Uterus (tissue), 4 donors: Measurements from ENCODE around the gene MIS18A. TPM values are rescaled to one million over a fixed set of nuclear protein-coding genes. Genes with fewer than 3 reads are reported as not detected.
"Not testable (repeated sequence)": the region's sequence is repeated elsewhere in the genome, so short reads cannot be mapped to it uniquely, and the experiment has no call there.

Source experiments
- DNase-seq, 2 donors: peaks; one replicate each; pipeline ENCODE4 v3.0.0-alpha.2; 2019 to 2020
- H3K27ac ChIP-seq, 2 donors: fragments of 200-600 bp; sonication (generic); 1 replicate in 1 of 2; 2 replicates in 1 of 2; pipeline ENCODE4 v1.5.1; 2016 to 2018
- H3K27me3 ChIP-seq, 2 donors: fragments of 200-600 bp; sonication (generic); one replicate each; pipeline ENCODE4 v1.5.1; 2018 to 2019; ENCODE audit warnings: control low read depth in 1 of 2
- H3K36me3 ChIP-seq, 2 donors: fragments of 200-600 bp; sonication (generic); one replicate each; pipeline ENCODE4 v1.5.1; 2019; ENCODE audit warnings: control low read depth in 1 of 2
- H3K4me1 ChIP-seq, 2 donors: fragments of 200-600 bp; sonication (generic); one replicate each; pipeline ENCODE4 v1.5.1; 2018 to 2019; ENCODE audit warnings: control low read depth in 1 of 2
- H3K4me3 ChIP-seq, 2 donors: fragments of 200-600 bp; sonication (generic); 1 replicate in 1 of 2; 2 replicates in 1 of 2; pipeline ENCODE4 v1.5.1; 2018 to 2019; ENCODE audit warnings: mild to moderate bottlenecking in 1 of 2
- H3K9me3 ChIP-seq, 2 donors: fragments of 200-600 bp; sonication (generic); one replicate each; pipeline ENCODE4 v1.5.1; 2019; ENCODE audit warnings: control low read depth in 1 of 2
- POLR2A ChIP-seq, 2 donors: fragments of 450-650 bp; IDR thresholded peaks; one replicate each; pipeline ENCODE4 v1.6.1; 2016; ENCODE audit warnings: antibody characterized with exemption in 2 of 2, mild to moderate bottlenecking in 1 of 2, moderate library complexity in 1 of 2
- intact Hi-C: fragments of 100-400 bp; cut with DNase I; formaldehyde crosslinking; loops from one replicate; pipeline ENCODE4 v1.15.1; 2023; ENCODE audit warnings: low total_unique reads
- total RNA-seq, 4 donors: library from RNA; depleted of rRNA in 3 of 4; stranded (reverse); fragments of >200 nt in 3 of 4; gene quantifications; one replicate each; pipeline versions ENCODE4 v1.1.0 to v1.2.4, GENCODE V29; 2014 to 2023
- TF ChIP-seq, protein P1 (sequence below), 4 experiments: fragments of 200-600 bp in 2 of 4; fragments of 450-650 bp in 2 of 4; sonication (generic) in 2 of 4; IDR thresholded peaks; one replicate each; pipeline ENCODE4 v1.5.1; 2016 to 2019; ENCODE audit warnings: antibody characterized with exemption in 4 of 4, mild to moderate bottlenecking in 2 of 4, moderate library complexity in 1 of 4
- donor health status: DM: yes; HTN: yes; CAD: no.

The MIS18A gene
- total RNA-seq, 4 donors from 2014 or later = 2.4 to 25.6 (median 12.2) TPM

DNA sequence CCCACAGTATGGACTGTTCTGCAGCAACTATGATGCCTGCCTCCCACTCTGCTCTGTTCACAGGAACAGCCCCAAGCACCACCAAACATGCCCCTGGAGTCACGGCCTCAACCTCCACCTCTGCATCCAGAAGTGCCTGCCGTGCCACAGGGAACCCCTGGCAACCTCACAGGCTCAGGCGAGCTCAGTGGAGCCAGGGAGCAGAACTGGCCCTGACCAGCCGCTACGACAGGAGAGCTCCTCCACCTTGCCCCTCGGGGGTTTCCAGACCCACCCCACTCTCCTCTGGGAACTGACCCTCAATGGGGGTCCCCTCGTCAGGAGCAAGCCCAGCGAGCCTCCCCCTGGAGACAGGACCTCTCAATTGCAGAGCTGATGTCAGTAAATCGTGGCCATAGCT lies 32.8 kb upstream of the MIS18A start:
- no peak overlapping the region for H3K4me3 ChIP-seq
- intact Hi-C loops = no loop called here
- H3K4me1 ChIP-seq = no peaks in the 10 kb centered on the region
- no peaks in the 10 kb centered on the region for H3K27me3 ChIP-seq
- no peaks in the 10 kb centered on the region for H3K36me3 ChIP-seq
- H3K27ac ChIP-seq = no peak overlapping the region
- no peaks in the 10 kb centered on the region for H3K9me3 ChIP-seq
- TF ChIP-seq POLR2A (IDR thresholded peaks at IDR 0.05) = no peak
- TF ChIP-seq, protein P1, sequence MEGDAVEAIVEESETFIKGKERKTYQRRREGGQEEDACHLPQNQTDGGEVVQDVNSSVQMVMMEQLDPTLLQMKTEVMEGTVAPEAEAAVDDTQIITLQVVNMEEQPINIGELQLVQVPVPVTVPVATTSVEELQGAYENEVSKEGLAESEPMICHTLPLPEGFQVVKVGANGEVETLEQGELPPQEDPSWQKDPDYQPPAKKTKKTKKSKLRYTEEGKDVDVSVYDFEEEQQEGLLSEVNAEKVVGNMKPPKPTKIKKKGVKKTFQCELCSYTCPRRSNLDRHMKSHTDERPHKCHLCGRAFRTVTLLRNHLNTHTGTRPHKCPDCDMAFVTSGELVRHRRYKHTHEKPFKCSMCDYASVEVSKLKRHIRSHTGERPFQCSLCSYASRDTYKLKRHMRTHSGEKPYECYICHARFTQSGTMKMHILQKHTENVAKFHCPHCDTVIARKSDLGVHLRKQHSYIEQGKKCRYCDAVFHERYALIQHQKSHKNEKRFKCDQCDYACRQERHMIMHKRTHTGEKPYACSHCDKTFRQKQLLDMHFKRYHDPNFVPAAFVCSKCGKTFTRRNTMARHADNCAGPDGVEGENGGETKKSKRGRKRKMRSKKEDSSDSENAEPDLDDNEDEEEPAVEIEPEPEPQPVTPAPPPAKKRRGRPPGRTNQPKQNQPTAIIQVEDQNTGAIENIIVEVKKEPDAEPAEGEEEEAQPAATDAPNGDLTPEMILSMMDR (IDR thresholded peaks at IDR 0.05) = no peak
- no peak for DNase-seq

DNA sequence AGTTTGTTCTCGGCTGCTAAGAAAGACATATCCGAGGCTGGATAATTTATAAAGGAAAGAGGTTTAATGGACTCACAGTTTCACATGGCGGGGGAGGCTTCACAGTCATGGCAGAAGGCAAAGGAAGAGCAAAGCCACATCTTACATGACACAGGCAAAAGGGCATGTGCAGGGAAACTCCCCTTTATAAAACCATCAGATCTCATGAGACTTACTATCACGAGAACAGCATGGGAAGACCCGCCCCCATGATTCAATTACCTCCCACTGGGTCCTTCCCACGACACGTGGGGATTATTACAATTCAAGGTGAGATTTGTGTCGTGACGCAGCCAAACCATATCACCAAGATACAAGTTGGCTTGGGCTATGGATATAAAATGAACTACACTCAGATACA lies 32.1 kb upstream of the MIS18A start:
- H3K36me3 ChIP-seq, H3K4me1 ChIP-seq, H3K27ac ChIP-seq, H3K27me3 ChIP-seq, H3K9me3 ChIP-seq, DNase-seq, intact Hi-C loops, H3K4me3 ChIP-seq: not testable (repeated sequence)

DNA sequence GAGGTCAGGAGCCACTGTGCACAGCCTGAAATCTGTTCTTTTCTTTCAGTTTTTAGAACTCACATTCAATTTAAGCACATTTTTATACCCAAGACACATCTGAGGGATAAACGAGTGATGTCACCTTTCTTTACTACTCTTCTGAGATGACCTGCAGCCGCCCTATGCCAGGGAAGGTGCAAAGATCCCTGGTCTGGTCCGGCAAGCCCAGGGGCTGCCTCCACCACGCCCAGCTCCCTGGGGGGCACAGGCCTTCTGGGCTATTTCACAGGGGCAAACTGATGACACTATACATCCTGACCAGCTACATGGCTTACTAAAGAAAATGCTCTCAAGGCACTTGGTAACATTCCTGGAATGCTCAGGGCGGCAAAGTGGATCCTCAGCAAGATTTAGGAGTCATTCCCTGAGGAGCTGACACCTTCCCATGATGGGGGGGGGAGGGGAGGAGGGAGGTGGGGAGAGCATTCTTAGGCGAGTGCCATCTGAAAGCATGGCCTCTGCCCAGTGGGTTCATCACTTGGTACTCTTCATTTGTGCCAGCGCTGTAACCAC lies 31.1 kb upstream of the MIS18A start:
- Histone ChIP-seq H3K9me3 (no peaks in the 10 kb centered on the region), H3K36me3 (no peaks in the 10 kb centered on the region), H3K27me3 (no peaks in the 10 kb centered on the region), H3K27ac (no peak overlapping the region), H3K4me3 (no peak overlapping the region), H3K4me1 (no peaks in the 10 kb centered on the region)
- no peak for DNase-seq
- intact Hi-C loops = no loop called here
- TF ChIP-seq, protein P1 (IDR thresholded peaks at IDR 0.05) = no peak
- no peak for TF ChIP-seq POLR2A (IDR thresholded peaks at IDR 0.05)

DNA sequence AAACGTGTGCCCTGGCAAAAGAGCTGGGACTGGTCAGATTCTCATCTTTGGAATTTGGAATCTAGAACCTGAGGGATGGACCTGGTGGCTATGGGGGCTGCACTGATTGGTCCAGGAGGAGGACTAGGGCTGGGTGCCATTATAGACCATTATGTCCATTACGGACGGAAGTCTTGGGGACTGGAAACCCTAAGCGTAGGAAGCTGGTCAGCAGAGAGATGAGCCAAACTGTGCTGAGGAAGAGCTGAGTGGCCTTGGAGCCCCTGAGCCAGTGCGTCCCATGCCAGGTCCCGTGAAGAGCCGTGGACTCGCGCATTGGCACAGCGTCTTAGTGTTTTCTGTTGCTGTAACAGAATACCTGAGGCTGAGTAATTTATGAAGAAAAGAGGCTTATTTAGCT lies 29.8 kb upstream of the MIS18A start:
- Histone ChIP-seq H3K27me3 (no peaks in the 10 kb centered on the region), H3K27ac (no peak overlapping the region), H3K4me3 (no peak overlapping the region), H3K9me3 (no peaks in the 10 kb centered on the region), H3K4me1 (no peaks in the 10 kb centered on the region), H3K36me3 (no peaks in the 10 kb centered on the region)
- DNase-seq = no peak
- intact Hi-C loops = no loop called here
- TF ChIP-seq, protein P1 (IDR thresholded peaks at IDR 0.05) = no peak
- TF ChIP-seq POLR2A (IDR thresholded peaks at IDR 0.05) = no peak

DNA sequence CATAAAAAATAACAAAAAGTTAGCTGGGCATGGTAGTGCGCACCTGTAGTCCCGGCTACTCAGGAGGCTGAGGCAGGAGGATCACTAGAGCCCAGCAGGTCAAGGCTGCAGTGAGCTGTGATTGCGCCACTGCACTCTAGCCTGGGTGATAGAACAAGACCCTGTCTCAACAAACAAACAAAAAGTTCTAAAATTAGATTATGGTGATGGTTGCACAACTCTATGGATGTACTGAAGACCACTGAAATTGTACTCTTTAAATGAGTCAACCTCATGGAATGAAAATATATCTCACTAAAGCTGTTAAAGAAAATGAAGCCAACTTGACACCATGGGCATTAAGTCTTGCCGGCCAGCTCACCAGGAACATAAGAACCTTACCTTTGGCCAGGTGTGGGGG lies 28.9 kb upstream of the MIS18A start:
- no peak for DNase-seq
- Histone ChIP-seq H3K27me3 (no peaks in the 10 kb centered on the region), H3K9me3 (no peaks in the 10 kb centered on the region), H3K36me3 (no peaks in the 10 kb centered on the region), H3K4me3 (no peak overlapping the region), H3K27ac (no peak overlapping the region), H3K4me1 (no peaks in the 10 kb centered on the region)
- no peak for TF ChIP-seq POLR2A (IDR thresholded peaks at IDR 0.05)
- TF ChIP-seq, protein P1 (IDR thresholded peaks at IDR 0.05) = no peak
- intact Hi-C loops = no loop called here
